HEK293 (cell line): ENCODE data around the gene ASAP2.

Experiments
- CTCF ChIA-PET: fragments of 350-600 bp; formaldehyde crosslinking; extraction: SDS; loops from one replicate; lab custom pipeline; 2021; ENCODE audit warnings: antibody characterized with exemption; lab: Yijun Ruan, JAX
- POLR2A ChIA-PET: fragments of 300-600 bp; formaldehyde crosslinking; extraction: SDS; loops from one replicate; lab custom pipeline; 2020; ENCODE audit warnings: antibody characterized with exemption, inconsistent platforms; lab: Yijun Ruan, JAX
- H3K27ac ChIP-seq: fragments of 200-500 bp; sonication (Bioruptor generic); 2 replicates; pipeline ENCODE4 v1.5.1; 2014; ENCODE audit warnings: low read depth, low read length, control low read depth, inconsistent platforms; ENCODE audit errors: extremely low read depth
- H3K36me3 ChIP-seq, 2 experiments: fragments of 200-500 bp in 1 of 2; sonication (Bioruptor generic) in 1 of 2; 1 replicate in 1 of 2; 2 replicates in 1 of 2; pipeline ENCODE4 v1.5.1; 2014 to 2017; ENCODE audit warnings: inconsistent platforms in 2 of 2, low read length in 2 of 2; ENCODE audit not compliant: control insufficient read depth in 2 of 2, insufficient read depth in 1 of 2
- H3K4me1 ChIP-seq: fragments of 200-500 bp; sonication (Bioruptor generic); 2 replicates; pipeline ENCODE4 v1.5.1; 2014; ENCODE audit warnings: mild to moderate bottlenecking, low read length, inconsistent platforms; ENCODE audit not compliant: control insufficient read depth, insufficient read depth
- H3K4me3 ChIP-seq: 2 replicates; pipeline ENCODE4 v1.5.1; 2011; ENCODE audit warnings: low read depth, mild to moderate bottlenecking, control low read depth, low read length, moderate library complexity
- H3K9me3 ChIP-seq: fragments of 200-500 bp; sonication (Bioruptor generic); 2 replicates; pipeline ENCODE4 v1.5.1; 2014; ENCODE audit warnings: low read depth, low read length, inconsistent platforms; ENCODE audit not compliant: control insufficient read depth, insufficient read depth
- CTCF ChIP-seq: fragments of 450-650 bp; formaldehyde crosslinking; IDR thresholded peaks from 2 replicates; pipeline ENCODE4 v1.5.1; 2016; ENCODE audit warnings: missing biosample characterization, missing genetic modification characterization
- INSM2 ChIP-seq: fragments of 450-650 bp; formaldehyde crosslinking; IDR thresholded peaks from 2 replicates; pipeline ENCODE4 v1.5.1; 2016; ENCODE audit warnings: missing biosample characterization, missing genetic modification characterization
- PRDM10 ChIP-seq: fragments of 450-650 bp; formaldehyde crosslinking; IDR thresholded peaks from 2 replicates; pipeline ENCODE4 v1.5.1; 2016; ENCODE audit warnings: missing biosample characterization, missing genetic modification characterization
- YY1 ChIP-seq: fragments of 450-650 bp; formaldehyde crosslinking; IDR thresholded peaks from 2 replicates; pipeline ENCODE4 v1.5.1; 2018; ENCODE audit warnings: missing biosample characterization, missing genetic modification characterization
- ZBTB1 ChIP-seq: fragments of 450-650 bp; formaldehyde crosslinking; IDR thresholded peaks from 2 replicates; pipeline ENCODE4 v1.5.1; 2016; ENCODE audit warnings: missing biosample characterization, missing genetic modification characterization
- ZNF121 ChIP-seq: fragments of 450-650 bp; formaldehyde crosslinking; IDR thresholded peaks from 2 replicates; pipeline ENCODE4 v1.5.1; 2016; ENCODE audit warnings: missing biosample characterization, missing genetic modification characterization
- ZNF18 ChIP-seq: fragments of 450-650 bp; formaldehyde crosslinking; IDR thresholded peaks from 2 replicates; pipeline ENCODE4 v1.5.1; 2016; ENCODE audit warnings: missing biosample characterization, missing genetic modification characterization
- ZNF248 ChIP-seq: fragments of 450-650 bp; formaldehyde crosslinking; IDR thresholded peaks from 2 replicates; pipeline ENCODE4 v1.5.1; 2017; ENCODE audit warnings: missing biosample characterization, missing genetic modification characterization
- ZNF366 ChIP-seq: fragments of 450-650 bp; formaldehyde crosslinking; conservative IDR thresholded peaks from 2 replicates; pipeline ENCODE4 v1.5.1; 2016; ENCODE audit warnings: missing biosample characterization, missing genetic modification characterization
- ZNF544 ChIP-seq: fragments of 450-650 bp; formaldehyde crosslinking; IDR thresholded peaks from 2 replicates; pipeline ENCODE4 v1.5.0; 2017; ENCODE audit warnings: missing biosample characterization, missing genetic modification characterization
- ZNF548 ChIP-seq: fragments of 450-650 bp; formaldehyde crosslinking; IDR thresholded peaks from 2 replicates; pipeline ENCODE4 v1.5.1; 2016; ENCODE audit warnings: missing biosample characterization, missing genetic modification characterization
- ZNF596 ChIP-seq: fragments of 450-650 bp; IDR thresholded peaks from 2 replicates; pipeline ENCODE4 v1.5.0; 2018; ENCODE audit warnings: missing biosample characterization, mild to moderate bottlenecking, missing genetic modification characterization, moderate library complexity
- ZNF660 ChIP-seq: fragments of 450-650 bp; IDR thresholded peaks from 2 replicates; pipeline ENCODE4 v1.5.1; 2018; ENCODE audit warnings: missing biosample characterization, mild to moderate bottlenecking, missing genetic modification characterization
- ZNF670 ChIP-seq: fragments of 450-650 bp; formaldehyde crosslinking; IDR thresholded peaks from 2 replicates; pipeline ENCODE4 v1.5.1; 2016; ENCODE audit warnings: missing biosample characterization, missing genetic modification characterization, low read depth
- ZSCAN23 ChIP-seq: fragments of 450-650 bp; formaldehyde crosslinking; IDR thresholded peaks from 2 replicates; pipeline ENCODE4 v1.5.1; 2016; ENCODE audit warnings: missing biosample characterization, missing genetic modification characterization
- ZSCAN5A ChIP-seq: fragments of 450-650 bp; formaldehyde crosslinking; IDR thresholded peaks from 2 replicates; pipeline ENCODE4 v1.5.1; 2016; ENCODE audit warnings: missing biosample characterization, missing genetic modification characterization

The ASAP2 gene

GRCh38 chr2:9261231-9261883 lies 54.7 kb downstream of the ASAP2 start:
- POLR2A ChIA-PET: interaction anchor here (0.5 kb wide), 1 partner anchor 28 kb away, joined by 3 read pairs; no protein-coding TSS in a partner anchor
- Histone ChIP-seq H3K9me3 (no peaks in the 10 kb centered on the region), H3K4me3 (no peak overlapping the region), H3K4me1 (no peaks in the 10 kb centered on the region), H3K36me3 (no peaks in the 10 kb centered on the region), H3K27ac (no peak overlapping the region)
- no peak for TF ChIP-seq ZBTB1
- TF ChIP-seq INSM2: no peak
- 0 out of 2 replicates have a peak, but pooled peaks have one; percentile 12 for TF ChIP-seq CTCF (tag by site-specific recombination)
- no peak for TF ChIP-seq ZNF670 (tag by site-specific recombination)
- TF ChIP-seq ZNF18: peak; percentile 81
- CTCF ChIA-PET: interaction anchor here (0.6 kb wide), 1 partner anchor 392 kb away, joined by 5 read pairs; no protein-coding TSS in a partner anchor

- H3K27ac ChIP-seq: no peak overlapping the region
- POLR2A ChIA-PET: interaction anchor here (0.8 kb wide), 1 partner anchor 54 kb away, joined by 3 read pairs; no protein-coding TSS in a partner anchor
- H3K9me3 ChIP-seq: no peaks in the 10 kb centered on the region
- no peak for TF ChIP-seq YY1 (tag by site-specific recombination)
- TF ChIP-seq ZSCAN23 (tag by site-specific recombination): no peak
- no peak for TF ChIP-seq ZNF596 (tag by site-specific recombination)
- TF ChIP-seq ZNF248 (tag by site-specific recombination): no peak
- no peak for TF ChIP-seq ZBTB1
- no peak for TF ChIP-seq ZNF548
- TF ChIP-seq ZNF366 (tag by site-specific recombination): no peak
- TF ChIP-seq PRDM10: no peak
- no peak for TF ChIP-seq ZSCAN5A (tag by site-specific recombination)
- TF ChIP-seq ZNF544 (tag by site-specific recombination): no peak
- TF ChIP-seq ZNF660 (tag by site-specific recombination): no peak
- no peak for TF ChIP-seq ZNF121 (tag by site-specific recombination)
- H3K4me3 ChIP-seq: no peak overlapping the region
- CTCF ChIA-PET: interaction anchor here (0.9 kb wide), 1 partner anchor 57 kb away, joined by 3 read pairs; no protein-coding TSS in a partner anchor
- H3K36me3 ChIP-seq: no peaks in the 10 kb centered on the region
- H3K4me1 ChIP-seq: no peaks in the 10 kb centered on the region
Measured at GRCh38 chr2:9262671-9263171, 56.1 kb downstream of the ASAP2 start.
